K562 (cell line): ENCODE results near the gene DCAF8. TPM values are rescaled to one million over a fixed set of nuclear protein-coding genes. Genes with fewer than 3 reads are reported as not detected.

Source experiments
- ATAC-seq: fragments of 200-7000 bp; cut with Tn5 transposase; 3 replicates; pipeline ENCODE4 v1.9.1; 2020; ENCODE audit warnings: moderate library complexity
- BruUV-seq: library from RNA; stranded (reverse); fragments of 400-500 nt; replicated peaks from 2 replicates; lab custom pipeline; 2021; lab: Mats Ljungman, UMichigan
- CTCF ChIA-PET: fragments of 300-600 bp; formaldehyde crosslinking; extraction: SDS; loops from one replicate; lab custom pipeline; 2021; ENCODE audit warnings: low intra/inter-chr PET ratio; lab: Yijun Ruan, JAX
- POLR2A ChIA-PET: fragments of 300-600, 350-650 bp; sonication (Branson Sonifier 250); formaldehyde crosslinking; extraction: SDS; loops from one replicate; lab custom pipeline; 2021; ENCODE audit warnings: antibody characterized with exemption, inconsistent platforms; lab: Yijun Ruan, JAX
- DNase-seq, 4 experiments: peaks; one replicate each; pipeline versions ENCODE4 v3.0.0 to v3.0.0-alpha.2; 2011 to 2018; ENCODE audit warnings: low spot score in 3 of 4, mixed read lengths in 3 of 4; ENCODE audit errors: extremely low read depth in 1 of 4
- FAIRE-seq: peaks from 2 replicates; lab custom pipeline; 2011; peaks lifted over from hg19 to GRCh38; lab: Jason Lieb, UNC
- H2AFZ ChIP-seq: 2 replicates; pipeline ENCODE4 v1.6.0; 2011; ENCODE audit warnings: low read depth, low read length, control low read depth, inconsistent platforms
- H3K27ac ChIP-seq: fragments of 200-600 bp; 3 replicates; pipeline ENCODE4 v1.8.0; 2011; ENCODE audit warnings: low read depth, mild to moderate bottlenecking, control low read depth, inconsistent platforms, low read length, moderate library complexity, mixed read lengths; ENCODE audit errors: extremely low read depth
- H3K27me3 ChIP-seq, 2 experiments: fragments of 300-600 bp in 1 of 2; 2 replicates in 1 of 2; 3 replicates in 1 of 2; pipeline versions ENCODE4 v1.6.0 to v1.8.0; 2011; ENCODE audit warnings: inconsistent platforms in 2 of 2, low read length in 2 of 2, mild to moderate bottlenecking in 1 of 2, mixed read lengths in 1 of 2, moderate library complexity in 1 of 2; ENCODE audit not compliant: control insufficient read depth in 2 of 2, insufficient read depth in 2 of 2
- H3K36me3 ChIP-seq: fragments of 300-600 bp; 3 replicates; pipeline ENCODE4 v1.8.0; 2011; ENCODE audit warnings: mild to moderate bottlenecking, low read length, inconsistent platforms; ENCODE audit not compliant: control insufficient read depth, insufficient read depth
- H3K4me1 ChIP-seq, 2 experiments: fragments of 200-600 bp in 1 of 2; replicated peaks in 1 of 2; 2 replicates in 1 of 2; 3 replicates in 1 of 2; pipeline versions ENCODE4 v1.5.1 to v1.8.0; 2011; ENCODE audit warnings: inconsistent platforms in 2 of 2, low read length in 2 of 2, mild to moderate bottlenecking in 1 of 2, mixed read lengths in 1 of 2, moderate library complexity in 1 of 2; ENCODE audit not compliant: control insufficient read depth in 2 of 2, insufficient read depth in 2 of 2
- H3K4me2 ChIP-seq: 2 replicates; pipeline ENCODE4 v1.6.1; 2011; ENCODE audit warnings: low read length, control low read depth, inconsistent platforms, mixed read lengths; ENCODE audit not compliant: insufficient read depth
- H3K4me3 ChIP-seq: fragments of 200-600 bp; sonication (generic), shearing (Covaris generic); 2 replicates; pipeline ENCODE4 v1.5.1; 2016; ENCODE audit warnings: control low read depth, inconsistent platforms
- H3K79me2 ChIP-seq: fragments of 200-600 bp; 3 replicates; pipeline ENCODE4 v1.8.0; 2011; ENCODE audit warnings: low read length, inconsistent platforms; ENCODE audit not compliant: control insufficient read depth, insufficient read depth
- H3K9ac ChIP-seq, 2 experiments: 2 replicates each; pipeline versions ENCODE4 v1.6.0 to v1.6.1; 2011; ENCODE audit warnings: low read depth in 2 of 2, low read length in 2 of 2, control low read depth in 1 of 2, inconsistent platforms in 1 of 2, mild to moderate bottlenecking in 1 of 2, mixed read lengths in 1 of 2; ENCODE audit not compliant: insufficient read depth in 1 of 2
- H3K9me1 ChIP-seq: one replicate; pipeline ENCODE4 v1.6.0; 2011; ENCODE audit warnings: inconsistent platforms, mild to moderate bottlenecking, low read length, moderate library complexity; ENCODE audit not compliant: control insufficient read depth, insufficient read depth
- H3K9me3 ChIP-seq: replicated peaks from 2 replicates; pipeline ENCODE4 v1.5.1; 2011; ENCODE audit warnings: low read depth, low read length, inconsistent platforms; ENCODE audit not compliant: control insufficient read depth, insufficient read depth
- H4K20me1 ChIP-seq: replicated peaks from 2 replicates; pipeline ENCODE4 v1.6.1; 2011; ENCODE audit warnings: low read length, inconsistent platforms, mixed read lengths; ENCODE audit not compliant: control insufficient read depth, insufficient read depth
- ARID3B ChIP-seq: fragments of 250-450 bp; sonication (Bioruptor Pico); IDR thresholded peaks from 2 replicates; pipeline ENCODE4 v1.4.0; 2020; ENCODE audit warnings: borderline replicate concordance
- CGGBP1 ChIP-seq: fragments of 250-450 bp; sonication (Bioruptor Pico); IDR thresholded peaks from 2 replicates; pipeline ENCODE4 v1.9.0; 2021; ENCODE audit warnings: mild to moderate bottlenecking
- E2F5 ChIP-seq: sonication (generic); formaldehyde crosslinking; IDR thresholded peaks from 2 replicates; pipeline ENCODE4 v1.8.0; 2022; ENCODE audit warnings: mild to moderate bottlenecking, missing genetic modification reagents
- NFXL1 ChIP-seq: fragments of 450-650 bp; formaldehyde crosslinking; IDR thresholded peaks from 2 replicates; pipeline ENCODE4 v1.4.0; 2021; ENCODE audit warnings: mild to moderate bottlenecking
- PBX2 ChIP-seq, 2 experiments: IDR thresholded peaks in 1 of 2; conservative IDR thresholded peaks in 1 of 2; 2 replicates each; pipeline ENCODE4 v1.6.1; 2016; ENCODE audit warnings: low read depth in 2 of 2, mild to moderate bottlenecking in 1 of 2, missing compliant biosample characterization in 1 of 2, missing genetic modification characterization in 1 of 2, moderate library complexity in 1 of 2
- PCBP2 ChIP-seq: fragments of 200-400 bp; formaldehyde crosslinking; IDR thresholded peaks from 2 replicates; pipeline ENCODE4 v1.6.1; 2018; ENCODE audit warnings: low read length, low read depth, mild to moderate bottlenecking, moderate library complexity; ENCODE audit not compliant: poor library complexity, severe bottlenecking
- TAF7 ChIP-seq: fragments of 450-650 bp; IDR thresholded peaks from 2 replicates; pipeline ENCODE4 v1.6.1; 2016; ENCODE audit warnings: missing genetic modification characterization, missing compliant biosample characterization
- XRCC5 ChIP-seq: fragments of 200-400 bp; formaldehyde crosslinking; IDR thresholded peaks from 2 replicates; pipeline ENCODE4 v1.6.1; 2017; ENCODE audit warnings: low read depth, mild to moderate bottlenecking, low read length
- ZFX ChIP-seq: sonication (generic); formaldehyde crosslinking; IDR thresholded peaks from 2 replicates; pipeline ENCODE4 v1.8.0; 2022; ENCODE audit warnings: mild to moderate bottlenecking, missing genetic modification reagents, moderate library complexity
- ZNF217 ChIP-seq: sonication (generic); formaldehyde crosslinking; IDR thresholded peaks from 2 replicates; pipeline ENCODE4 v1.8.0; 2022; ENCODE audit warnings: mild to moderate bottlenecking, missing genetic modification reagents
- WGBS: fragments of 100-300 bp; shearing (Covaris generic); methylation state at CpG from one replicate; pipeline ENCODE4 v1.1.6; 2016; ENCODE audit warnings: low coverage, mixed read lengths; ENCODE audit not compliant: insufficient coverage; ENCODE audit errors: missing lambda C conversion rate; 5-methylcytosine and 5-hydroxymethylcytosine counted together
- in situ Hi-C: fragments of 300-500 bp; cut with MboI; formaldehyde crosslinking; loops from 4 replicates; pipeline ENCODE4 v1.15.0; 2018; ENCODE audit warnings: inconsistent platforms, mixed read lengths
- intact Hi-C: fragments of 100-400 bp; cut with micrococcal nuclease; formaldehyde crosslinking; loops from 2 replicates; pipeline ENCODE4 v1.14.2; 2022
- polyA plus RNA-seq, 8 experiments: library from polyadenylated mRNA; depleted of rRNA in 4 of 8; stranded (reverse) in 5 of 8; unstranded in 3 of 8; fragments of >200 nt; fragmentation: Nextera tagmentation in 2 of 8; fragmentation: Illumina TruSeq in 1 of 8; extraction: Ambion mirVana in 2 of 8; extraction: Trizol in 1 of 8; gene quantifications; 2 replicates each; pipeline versions ENCODE4 v1.2.1 to v1.2.3, GENCODE V29; 2011 to 2014; ENCODE audit warnings: inconsistent platforms in 1 of 8, missing spikeins in 1 of 8
- total RNA-seq, 7 experiments: library from RNA; depleted of rRNA in 6 of 7; stranded (reverse); fragments of >200 nt in 6 of 7; fragmentation: Illumina TruSeq in 2 of 7; extraction: Trizol in 2 of 7; gene quantifications; 2 replicates each; pipeline versions ENCODE4 v1.2.1 to v1.2.3, GENCODE V29; 2011 to 2021; ENCODE audit warnings: low replicate concordance in 1 of 7

DCAF8 gene
- total and polyA plus RNA-seq, 9 of the 15 experiments (the other 6 are each of a cell fraction or from before 2014, with no cell fraction given) = 11.6 to 149 (median 81.3) TPM

- no peaks in the 10 kb centered on the region for H3K27me3 ChIP-seq
- no peaks in the 10 kb centered on the region for H3K79me2 ChIP-seq
- H4K20me1 ChIP-seq = peaks cover 8% of the 10 kb centered on the region
- 100% methylated on average over 1 of the region's 1 CpG for WGBS
- in situ Hi-C loops = no loop called here
- H2AFZ ChIP-seq = no peak overlapping the region
- peaks cover 4% of the 10 kb centered on the region for H3K9me1 ChIP-seq
- H3K27ac ChIP-seq = no peak overlapping the region
- no peaks in the 10 kb centered on the region for H3K4me1 ChIP-seq
- H3K9ac ChIP-seq = no peak overlapping the region
- peaks cover 98% of the 10 kb centered on the region for H3K36me3 ChIP-seq
- DNase-seq (no peak), ATAC-seq (no peak), FAIRE-seq (no peak)
- POLR2A ChIA-PET = interaction anchor here (1.0 to 3.7 kb wide), 2 partner anchors 12 to 81 kb away, joined by 4 to 19 read pairs; partner anchors contain the start of gene PEX19
- intact Hi-C loops = no loop called here
- no peaks in the 10 kb centered on the region for H3K9me3 ChIP-seq
- no TSS peak for BruUV-seq
- CTCF ChIA-PET = no interaction called here
- no peak overlapping the region for H3K4me3 ChIP-seq
- H3K4me2 ChIP-seq = no peak overlapping the region
- TF ChIP-seq ZFX (CRISPR knock-in tag) (no peak), PCBP2 (no peak), PBX2 (CRISPR knock-in tag; IDR thresholded peaks at IDR 0.05; ENCODE audit: low read depth) (no peak), PBX2 (tag; conservative IDR thresholded peaks at IDR 0.05; ENCODE audit: low read depth) (no peak), TAF7 (tag) (no peak), ARID3B (CRISPR knock-in tag) (no peak), E2F5 (no peak), ZNF217 (no peak), XRCC5 (no peak), NFXL1 (CRISPR knock-in tag) (no peak), CGGBP1 (CRISPR knock-in tag) (no peak)
These were observed 33.7 kb upstream of the DCAF8 start for GRCh38 chr1:160296036-160296435.
